Mucosa of descending colon (tissue), 3 donors: ENCODE measurements around the gene ST6GALNAC6. TPM values are rescaled to one million over a fixed set of nuclear protein-coding genes. Genes with fewer than 3 reads are reported as not detected.

Source experiments
- ATAC-seq: fragments of 200-7000 bp; cut with Tn5 transposase; one replicate; pipeline ENCODE4 v1.9.1; 2020; ENCODE audit warnings: mild to moderate bottlenecking, moderate library complexity
- DNase-seq, 3 donors: peaks; one replicate each; pipeline ENCODE4 v3.0.0-alpha.2; 2020
- H3K36me3 ChIP-seq: fragments of 200-600 bp; one replicate; pipeline ENCODE4 v1.8.0; 2021; ENCODE audit warnings: low read depth, mild to moderate bottlenecking
- H3K4me1 ChIP-seq: fragments of 200-600 bp; one replicate; pipeline ENCODE4 v1.8.0; 2021; ENCODE audit warnings: low read depth, mild to moderate bottlenecking
- H3K4me3 ChIP-seq: fragments of 200-600 bp; one replicate; pipeline ENCODE4 v1.8.0; 2021; ENCODE audit warnings: mild to moderate bottlenecking
- H3K9me3 ChIP-seq: fragments of 200-600 bp; one replicate; pipeline ENCODE4 v1.8.0; 2021; ENCODE audit warnings: mild to moderate bottlenecking
- intact Hi-C, 2 donors: fragments of 100-400 bp; cut with DNase I in 1 of 2; cut with micrococcal nuclease in 1 of 2; formaldehyde crosslinking; loops; one replicate each; pipeline versions ENCODE4 v1.11.0 to v1.11.1; 2022; cut with DNase I, micrococcal nuclease
- total RNA-seq, 3 donors: library from RNA; stranded (reverse); fragmentation: NEBNext Ultra II Directional in 2 of 3; extraction: Animal tissue kit (Norgen Biotek cat#: 25700) in 2 of 3; gene quantifications; one replicate each; pipeline versions ENCODE4 v1.2.1 to v1.2.4, GENCODE V29; 2021 to 2023
- TF ChIP-seq, protein P1 (sequence below): fragments of 200-600 bp; IDR thresholded peaks from one replicate; pipeline ENCODE4 v1.8.0; 2022; ENCODE audit warnings: antibody characterized with exemption, mild to moderate bottlenecking
- donor health status: DM: no; HTN: no; CAD: no; lungs with moderate emphysema.
- donor health status: DM: no; HTN: no; CAD: no.
- donor health status: DM: no; HTN: yes; CAD: no.

Gene ST6GALNAC6
- total RNA-seq, 3 donors from 2014 or later: 121 to 266 (median 175) TPM

DNA sequence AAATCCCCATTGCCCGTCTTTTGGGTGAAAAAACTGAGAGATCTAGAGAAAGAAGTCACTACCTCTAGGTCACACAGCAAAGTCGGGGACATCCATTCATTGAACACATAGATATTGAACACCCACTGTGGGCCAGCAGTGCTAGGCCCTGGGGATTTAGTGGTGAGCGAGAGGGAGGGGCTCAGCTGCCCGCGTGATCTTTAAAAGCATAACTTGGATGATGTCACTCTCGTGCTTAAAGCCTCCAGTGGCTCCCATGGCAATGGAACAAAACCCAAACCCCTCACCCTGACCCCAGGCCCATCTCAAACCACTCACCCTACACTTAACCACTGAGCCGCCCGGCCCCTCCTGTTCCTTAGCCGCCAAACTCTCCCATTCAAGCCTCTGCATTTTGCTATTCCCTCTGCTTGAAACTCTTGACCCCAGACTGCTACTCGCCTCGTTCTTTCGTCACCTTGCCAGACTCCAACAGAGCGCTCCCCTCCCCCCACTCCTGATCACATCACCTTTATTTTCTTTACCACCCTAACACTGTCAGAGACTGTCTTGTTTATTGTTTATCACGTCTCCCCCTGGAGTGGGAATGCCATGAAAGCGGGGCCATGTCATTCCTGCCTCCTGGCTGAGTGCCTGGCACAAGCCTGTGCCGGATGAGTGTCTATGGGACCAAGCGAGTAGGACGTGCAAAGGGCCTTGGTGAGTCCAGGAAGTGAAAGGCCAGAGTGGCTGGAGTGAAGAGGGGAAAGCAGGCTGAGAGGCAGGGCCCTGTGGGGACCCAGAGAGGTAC, 31.9 kb upstream of the ST6GALNAC6 start:
- ATAC-seq (peak; percentile 1), DNase-seq (no peak)
- Histone ChIP-seq H3K36me3 (no peaks in the 10 kb centered on the region), H3K9me3 (no peaks in the 10 kb centered on the region), H3K4me1 (peaks cover 25% of the 10 kb centered on the region), H3K4me3 (no peak overlapping the region)
- TF ChIP-seq, protein P1, sequence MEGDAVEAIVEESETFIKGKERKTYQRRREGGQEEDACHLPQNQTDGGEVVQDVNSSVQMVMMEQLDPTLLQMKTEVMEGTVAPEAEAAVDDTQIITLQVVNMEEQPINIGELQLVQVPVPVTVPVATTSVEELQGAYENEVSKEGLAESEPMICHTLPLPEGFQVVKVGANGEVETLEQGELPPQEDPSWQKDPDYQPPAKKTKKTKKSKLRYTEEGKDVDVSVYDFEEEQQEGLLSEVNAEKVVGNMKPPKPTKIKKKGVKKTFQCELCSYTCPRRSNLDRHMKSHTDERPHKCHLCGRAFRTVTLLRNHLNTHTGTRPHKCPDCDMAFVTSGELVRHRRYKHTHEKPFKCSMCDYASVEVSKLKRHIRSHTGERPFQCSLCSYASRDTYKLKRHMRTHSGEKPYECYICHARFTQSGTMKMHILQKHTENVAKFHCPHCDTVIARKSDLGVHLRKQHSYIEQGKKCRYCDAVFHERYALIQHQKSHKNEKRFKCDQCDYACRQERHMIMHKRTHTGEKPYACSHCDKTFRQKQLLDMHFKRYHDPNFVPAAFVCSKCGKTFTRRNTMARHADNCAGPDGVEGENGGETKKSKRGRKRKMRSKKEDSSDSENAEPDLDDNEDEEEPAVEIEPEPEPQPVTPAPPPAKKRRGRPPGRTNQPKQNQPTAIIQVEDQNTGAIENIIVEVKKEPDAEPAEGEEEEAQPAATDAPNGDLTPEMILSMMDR: no peak
- intact Hi-C loops: no loop called here

DNA sequence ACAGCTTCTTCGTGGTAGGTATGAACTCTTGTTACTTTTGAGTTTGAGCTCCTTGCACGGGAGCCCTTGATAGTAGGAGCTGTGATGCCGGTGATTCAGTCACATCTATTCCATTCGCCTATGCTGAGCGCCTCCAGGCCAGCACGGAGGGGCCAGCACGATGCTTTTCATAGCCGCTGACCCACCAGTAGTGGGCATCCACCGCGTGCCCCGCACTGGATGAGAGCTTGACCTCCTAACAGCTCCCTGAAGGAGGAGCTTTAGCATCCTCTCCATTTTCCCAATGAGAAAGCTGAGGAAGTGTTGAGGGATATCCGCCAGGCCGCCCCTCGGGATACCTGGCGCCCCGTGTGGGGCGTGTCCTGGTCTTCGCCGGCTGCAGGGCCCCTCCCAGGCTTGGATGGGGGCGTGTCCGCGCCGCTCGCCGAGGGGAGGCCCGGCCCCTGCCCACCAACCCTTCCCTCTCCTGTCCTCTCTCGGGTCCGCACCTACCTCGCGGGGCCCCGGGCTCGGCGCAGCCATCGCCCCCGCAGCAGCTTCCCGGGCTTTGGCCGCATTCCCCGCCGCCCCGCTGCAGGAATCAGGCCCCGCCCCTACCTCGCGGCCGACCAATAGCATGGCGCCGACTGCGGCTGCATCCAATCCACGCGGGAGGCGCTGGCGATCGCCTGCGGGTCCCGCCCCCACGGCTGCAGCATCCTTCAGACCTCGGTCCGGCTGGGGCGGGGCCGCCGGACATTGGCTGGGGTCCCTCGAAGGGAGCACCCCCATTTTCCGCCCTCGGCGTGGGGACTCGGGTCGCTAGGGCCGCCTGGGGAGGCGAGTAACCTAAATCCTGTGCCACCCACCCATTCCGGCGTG, 31.1 kb upstream of the ST6GALNAC6 start, which contains the start of gene PIP5KL1:
PIP5KL1 (minus strand) TSS at position 547 of the 861 bp plus-strand sequence; CDS start at position 522, 25 bp downstream.
- Histone ChIP-seq H3K36me3 (no peaks in the 10 kb centered on the region), H3K4me1 (peaks cover 24% of the 10 kb centered on the region), H3K4me3 (no peak within 1 kb of the TSS), H3K9me3 (no peaks in the 10 kb centered on the region)
- TF ChIP-seq, protein P1: no peak
- peak; percentile 79 for ATAC-seq
- DNase-seq: peak; percentile 81 to 86 (median 85)
- intact Hi-C loops: no loop called here

DNA sequence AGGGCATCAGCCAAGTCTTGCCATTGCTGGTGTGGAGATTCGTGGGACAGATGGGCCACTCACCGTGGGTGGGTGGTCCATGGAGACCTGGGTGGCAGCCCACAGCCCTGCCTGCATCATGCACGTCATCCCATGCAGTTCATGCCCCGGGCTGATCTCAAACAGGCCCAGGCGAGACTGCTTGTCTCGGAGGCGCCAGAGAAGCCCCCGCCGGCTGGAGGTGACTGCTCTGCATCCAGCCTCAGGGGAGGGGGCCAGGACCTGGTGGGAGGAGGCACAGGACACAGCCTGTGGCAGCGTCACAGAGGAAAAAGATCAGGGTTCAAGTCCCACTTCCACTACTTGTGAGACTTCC, 30.2 kb upstream of the ST6GALNAC6 start:
- H3K4me1 ChIP-seq: peaks cover 24% of the 10 kb centered on the region
- no peak overlapping the region for H3K4me3 ChIP-seq
- no peaks in the 10 kb centered on the region for H3K9me3 ChIP-seq
- ATAC-seq: no peak
- TF ChIP-seq, protein P1: no peak
- no peak for DNase-seq
- intact Hi-C loops: loop anchor here in 1 of 2 donors (10.0 kb wide), 1 partner anchor 335 kb away; no protein-coding TSS in a partner anchor
- no peaks in the 10 kb centered on the region for H3K36me3 ChIP-seq

DNA sequence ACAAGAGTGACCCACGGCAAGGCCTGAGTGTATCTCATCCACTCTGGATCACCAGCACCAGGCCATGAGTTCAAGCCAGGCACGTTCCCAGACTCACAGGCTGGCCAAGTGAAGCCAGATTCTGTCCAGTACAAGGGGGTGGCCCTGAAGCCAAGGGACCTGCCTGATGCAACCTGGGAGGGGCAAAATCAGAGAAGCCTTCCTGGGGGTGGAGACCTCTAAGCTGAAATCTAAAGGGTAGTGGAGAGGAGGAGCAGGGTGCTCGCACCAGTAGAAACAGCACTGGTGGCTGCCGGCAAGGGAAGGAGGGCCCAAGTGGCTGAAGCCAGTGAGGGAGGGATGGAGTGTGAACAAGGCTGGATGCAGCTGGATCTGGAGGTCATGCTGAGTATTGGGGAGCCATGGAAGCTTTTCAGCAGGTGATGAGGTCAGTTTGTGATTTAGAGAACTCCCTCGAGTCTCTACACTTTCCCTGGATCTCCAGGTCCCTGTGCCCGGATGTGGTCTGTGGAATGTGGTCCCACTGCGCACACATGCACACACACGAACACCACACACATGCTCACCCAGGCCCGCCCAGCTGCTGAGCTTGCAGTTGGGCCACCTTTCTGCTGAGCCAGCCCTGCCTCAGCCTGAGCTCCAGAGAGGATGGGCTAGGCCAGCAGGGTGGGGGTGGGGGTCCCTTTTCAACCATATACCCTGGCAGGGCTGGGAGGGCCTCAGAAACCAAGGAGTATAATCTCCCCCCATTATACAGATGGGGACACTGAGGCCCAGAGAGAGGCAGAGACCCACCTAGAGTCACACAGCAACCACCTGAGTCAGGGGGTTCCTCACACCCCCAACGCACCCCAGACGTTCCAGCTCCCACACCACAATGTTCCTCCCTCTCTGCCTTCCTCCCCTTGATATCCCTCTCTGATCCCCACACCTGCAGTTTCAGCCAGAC, 29.5 kb upstream of the ST6GALNAC6 start:
- Histone ChIP-seq H3K4me3 (no peak overlapping the region), H3K36me3 (no peaks in the 10 kb centered on the region), H3K4me1 (peaks cover 24% of the 10 kb centered on the region), H3K9me3 (no peaks in the 10 kb centered on the region)
- TF ChIP-seq, protein P1: no peak
- intact Hi-C loops: loop anchor here in 1 of 2 donors (10.0 kb wide), 1 partner anchor 334 kb away; no protein-coding TSS in a partner anchor
- DNase-seq (no peak), ATAC-seq (no peak)
